Measurements from ENCODE around the gene TBC1D28.
A peak's percentile ranks its signal among the peaks of the same experiment; 100 is the strongest.
"Not testable (repeated sequence)": the region's sequence is repeated elsewhere in the genome, so short reads cannot be mapped to it uniquely, and the experiment has no call there.

Gene TBC1D28

DNA sequence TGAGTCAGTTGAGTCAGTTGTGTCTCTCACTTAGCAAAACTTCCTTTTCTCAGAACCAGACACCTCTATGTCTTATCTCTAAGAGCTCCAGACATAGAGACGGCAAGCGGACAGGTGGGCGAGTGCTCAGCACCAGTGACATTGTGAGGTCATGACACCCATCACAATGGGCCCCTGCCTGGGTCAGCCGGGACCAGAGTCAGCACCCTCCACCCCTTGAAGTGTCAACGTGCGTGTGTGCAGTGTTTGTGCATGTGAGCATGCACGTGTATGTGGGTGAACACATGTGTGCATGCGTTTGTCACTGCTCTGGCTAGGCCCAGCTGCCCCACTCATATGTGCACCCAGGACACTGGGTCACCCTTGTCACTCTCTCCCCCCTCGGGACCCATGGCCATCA is at the start of gene TBC1D28:
Gene TBC1D28 (minus strand): TSS at position 101 of the 400 bp plus-strand sequence. CDS start 3,039 bp downstream, outside the sequence.
- DNase-seq (ENCODE audit: low spot score), result not testable (repeated sequence)

DNA sequence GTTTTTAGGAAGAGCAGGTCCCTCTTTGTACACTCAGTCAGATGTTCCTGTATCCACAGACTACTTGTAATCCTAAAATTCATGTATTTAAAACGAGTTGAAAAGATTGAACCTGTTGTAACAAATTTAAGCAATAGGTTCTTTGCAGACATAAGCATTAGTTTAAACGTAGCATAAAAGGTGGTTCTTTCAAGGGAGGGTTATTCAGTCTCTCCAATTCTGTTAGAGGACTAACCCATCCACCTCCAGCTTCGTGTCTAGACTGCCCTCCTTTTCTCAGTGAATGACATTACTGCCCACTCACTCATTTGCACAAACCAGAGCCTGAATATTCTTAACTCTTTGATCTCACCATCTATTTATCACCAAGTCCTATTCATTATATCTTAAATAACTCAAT is 38.5 kb upstream of the TBC1D28 start:
- not testable (repeated sequence) for DNase-seq (ENCODE audit: low spot score)

DNA sequence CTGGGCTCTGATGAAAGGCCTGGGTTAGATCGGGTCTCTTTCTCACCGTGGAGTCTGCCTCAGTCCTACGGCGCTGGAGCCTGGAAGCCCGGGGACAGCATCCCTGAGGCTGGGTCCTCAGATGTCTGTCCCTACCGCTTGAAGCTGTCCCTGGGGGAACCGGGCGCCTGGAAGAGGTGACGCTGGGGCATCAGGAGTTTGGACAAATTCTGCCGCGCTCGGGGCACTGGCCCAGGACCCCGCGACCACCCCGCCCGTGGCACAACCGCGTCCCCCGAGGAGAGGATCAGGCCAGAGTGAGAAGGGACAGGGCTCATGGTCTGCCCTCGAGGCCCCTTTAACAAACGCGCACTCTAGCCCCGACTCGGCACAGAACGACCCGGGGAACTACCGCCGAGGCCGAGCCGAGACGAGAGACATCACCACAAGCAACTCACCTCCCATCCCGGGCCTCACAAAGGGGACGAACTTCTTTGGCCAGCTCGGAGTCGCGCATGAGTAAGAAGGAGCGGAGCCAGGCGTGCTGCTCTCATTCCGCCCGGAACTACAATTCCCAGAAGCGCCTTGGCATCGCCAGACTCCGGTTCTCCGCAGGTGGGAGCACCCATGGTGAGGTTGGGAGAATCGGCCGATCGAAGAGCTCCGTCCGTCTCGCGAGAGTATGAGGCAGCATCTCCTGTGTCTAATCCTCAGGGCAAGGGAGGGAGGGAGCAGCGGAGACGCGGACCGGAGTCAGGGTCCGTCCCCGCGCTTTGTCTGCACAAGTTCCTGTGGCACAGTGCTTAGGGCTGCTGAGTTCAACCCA is 37.8 kb upstream of the TBC1D28 start, which contains the start of gene FOXO3B:
Gene FOXO3B (minus strand): TSS at position 548 of the 805 bp plus-strand sequence. CDS start 663 bp downstream, outside the sequence.
- peak; percentile 46 for DNase-seq (ENCODE audit: low spot score)

DNA sequence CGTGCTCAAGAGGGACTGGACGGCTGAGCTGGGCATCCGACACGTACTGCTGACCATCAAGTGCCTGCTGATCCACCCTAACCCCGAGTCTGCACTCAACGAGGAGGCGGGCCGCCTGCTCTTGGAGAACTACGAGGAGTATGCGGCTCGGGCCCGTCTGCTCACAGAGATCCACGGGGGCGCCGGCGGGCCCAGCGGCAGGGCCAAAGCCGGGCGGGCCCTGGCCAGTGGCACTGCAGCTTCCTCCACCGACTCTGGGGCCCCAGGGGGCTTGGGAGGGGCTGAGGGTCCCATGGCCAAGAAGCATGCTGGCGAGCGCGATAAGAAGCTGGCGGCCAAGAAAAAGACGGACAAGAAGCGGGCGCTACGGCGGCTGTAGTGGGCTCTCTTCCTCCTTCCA is 33.2 kb upstream of the TBC1D28 start:
- not testable (repeated sequence) for DNase-seq (ENCODE audit: low spot score)

DNA sequence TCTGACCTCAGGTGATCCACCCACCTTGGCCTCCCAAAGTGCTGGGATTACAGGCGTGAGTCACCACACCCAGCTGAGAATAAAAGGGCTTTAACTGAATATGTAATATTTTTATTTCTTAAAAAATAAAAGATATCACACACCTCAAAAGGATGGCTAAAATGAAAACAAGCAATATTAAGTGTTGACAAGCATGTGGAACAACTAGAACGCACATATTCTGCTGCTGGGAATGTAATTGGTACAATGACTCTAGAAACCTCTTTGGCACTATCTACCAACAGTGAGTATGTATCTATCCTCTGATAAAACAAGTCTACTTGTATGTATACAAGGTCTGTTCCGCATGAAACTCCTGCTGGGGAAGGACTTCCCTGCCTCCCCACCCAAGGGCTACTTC is 32.7 kb upstream of the TBC1D28 start:
- not testable (repeated sequence) for DNase-seq (ENCODE audit: low spot score)

DNA sequence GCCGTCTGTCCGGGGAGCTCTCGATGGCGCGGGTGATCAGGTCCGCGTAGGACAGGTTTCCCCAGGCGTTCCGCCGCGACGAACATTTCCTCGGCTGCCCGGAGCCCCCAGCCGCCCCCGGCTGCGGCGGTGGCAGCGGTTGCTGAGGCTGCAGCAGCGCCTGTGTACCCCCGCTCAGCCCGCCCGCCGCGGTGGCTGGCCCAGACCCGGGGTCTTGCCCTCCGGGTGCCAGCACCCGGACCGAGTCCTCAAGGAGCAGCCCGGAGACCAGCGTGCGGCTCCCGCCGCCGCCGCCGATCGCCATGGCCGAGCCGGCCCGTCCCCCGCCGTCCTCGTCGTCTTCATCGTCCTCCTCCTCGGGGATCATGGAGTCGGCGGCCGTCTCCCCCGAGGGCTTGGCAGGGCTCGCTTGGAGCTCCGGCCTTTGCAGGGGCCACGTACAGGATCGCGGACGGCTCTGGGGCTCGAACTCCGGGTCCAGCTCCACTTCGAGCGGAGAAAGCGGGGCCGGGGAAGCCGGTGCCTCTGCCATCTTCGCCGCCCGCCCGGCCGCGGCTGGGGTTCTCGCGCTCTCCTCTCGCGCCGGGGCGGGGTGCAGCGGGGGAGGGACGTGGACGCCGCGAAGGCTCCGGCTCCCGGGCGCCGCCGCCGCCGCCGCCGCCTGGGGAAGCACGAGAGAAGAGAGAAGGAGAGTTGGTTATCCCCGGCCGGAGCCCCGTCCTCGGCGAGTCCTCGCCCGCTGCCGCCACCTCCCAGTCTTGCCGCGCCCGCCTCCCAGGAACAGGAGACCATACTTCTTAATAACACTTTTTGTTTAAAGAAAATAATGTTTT is 28.4 kb upstream of the TBC1D28 start:
- not testable (repeated sequence) for DNase-seq (ENCODE audit: low spot score)

DNA sequence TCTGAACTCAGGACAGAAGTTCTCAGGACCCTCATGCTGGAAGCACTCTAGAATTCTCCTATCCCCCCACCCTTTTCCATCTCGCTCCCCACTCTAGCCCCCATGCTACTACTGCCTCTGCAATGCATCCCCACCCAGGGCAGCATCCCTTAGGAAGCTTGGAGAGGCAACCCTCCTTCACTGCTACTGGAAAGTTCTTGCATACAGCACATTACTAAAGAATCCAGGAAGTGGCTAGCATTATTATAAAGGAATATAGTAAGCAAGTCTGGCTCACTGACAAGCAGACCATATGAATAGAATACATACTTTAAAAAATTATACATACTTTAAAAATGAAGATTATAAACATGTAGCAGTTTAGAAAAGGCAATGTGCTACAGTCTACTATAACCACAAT is 24.4 kb upstream of the TBC1D28 start:
- not testable (repeated sequence) for DNase-seq (ENCODE audit: low spot score)

DNA sequence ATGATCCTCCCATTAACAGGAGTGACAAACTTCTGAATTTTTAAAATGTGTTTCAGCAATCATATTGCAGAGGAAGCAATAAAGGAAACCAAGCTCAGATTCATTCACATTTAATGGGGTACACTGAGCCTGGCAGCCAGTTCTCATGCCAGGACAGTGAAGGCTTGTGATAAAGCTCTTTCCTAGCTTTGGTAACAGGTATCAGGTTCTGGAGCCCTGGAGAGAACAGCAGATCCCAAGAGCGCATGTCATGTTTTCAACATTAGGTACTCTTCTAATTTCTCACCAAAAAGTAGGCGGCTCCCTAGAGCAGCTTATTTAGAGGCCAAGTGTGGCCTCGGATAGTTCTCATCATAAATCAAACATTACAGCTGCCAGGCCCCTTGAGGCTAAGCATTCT is 23.3 kb upstream of the TBC1D28 start:
- not testable (repeated sequence) for DNase-seq (ENCODE audit: low spot score)

DNA sequence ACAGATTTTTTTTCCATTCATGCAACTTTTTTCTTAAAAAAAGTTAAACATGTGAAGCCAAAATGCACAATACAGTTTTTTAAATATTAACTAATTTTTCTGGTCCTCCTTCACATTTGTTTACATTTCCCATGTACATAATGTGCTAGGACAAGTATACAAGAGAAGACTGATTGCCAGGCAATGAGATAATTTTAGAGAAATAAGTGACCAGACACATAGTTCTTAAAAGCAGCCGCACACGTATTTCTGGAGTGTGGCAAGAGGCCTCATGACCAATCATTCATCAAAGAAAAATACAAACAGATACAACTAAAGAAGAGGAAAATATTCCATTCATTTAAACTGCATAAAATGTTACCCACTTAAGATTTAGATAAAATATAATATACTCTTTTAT is 22.1 kb upstream of the TBC1D28 start:
- not testable (repeated sequence) for DNase-seq (ENCODE audit: low spot score)

DNA sequence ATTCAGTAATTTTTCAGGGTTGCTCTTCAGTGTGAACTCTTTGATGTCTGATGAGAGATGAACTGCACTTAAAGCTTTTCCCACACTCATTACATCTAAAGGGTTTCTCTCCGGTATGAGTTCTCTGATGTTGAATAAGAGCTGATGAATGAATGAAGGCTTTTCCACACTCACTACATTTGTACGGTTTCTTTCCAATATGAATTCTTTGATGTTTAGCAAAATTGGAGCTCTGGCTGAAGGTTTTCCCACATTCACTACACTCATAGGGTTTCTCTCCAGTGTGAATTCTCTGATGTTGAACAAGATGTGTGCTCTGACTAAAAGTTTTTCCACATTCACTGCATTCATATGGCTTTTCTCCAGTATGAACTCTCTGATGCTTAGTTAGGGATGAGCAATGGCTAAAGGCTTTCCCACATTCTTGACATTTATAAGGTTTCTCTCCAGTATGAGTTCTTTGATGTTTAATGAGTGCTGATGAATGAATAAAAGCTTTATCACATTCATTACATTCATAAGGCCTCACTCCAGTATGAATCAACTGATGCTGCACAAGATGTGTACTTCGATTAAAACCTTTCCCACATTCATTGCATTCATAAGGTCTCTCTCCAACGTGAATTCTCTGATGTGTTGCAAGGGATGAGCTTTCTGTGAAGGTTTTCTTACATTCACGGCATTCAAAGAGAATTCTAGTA is 17.9 kb upstream of the TBC1D28 start:
- not testable (repeated sequence) for DNase-seq (ENCODE audit: low spot score)

DNA sequence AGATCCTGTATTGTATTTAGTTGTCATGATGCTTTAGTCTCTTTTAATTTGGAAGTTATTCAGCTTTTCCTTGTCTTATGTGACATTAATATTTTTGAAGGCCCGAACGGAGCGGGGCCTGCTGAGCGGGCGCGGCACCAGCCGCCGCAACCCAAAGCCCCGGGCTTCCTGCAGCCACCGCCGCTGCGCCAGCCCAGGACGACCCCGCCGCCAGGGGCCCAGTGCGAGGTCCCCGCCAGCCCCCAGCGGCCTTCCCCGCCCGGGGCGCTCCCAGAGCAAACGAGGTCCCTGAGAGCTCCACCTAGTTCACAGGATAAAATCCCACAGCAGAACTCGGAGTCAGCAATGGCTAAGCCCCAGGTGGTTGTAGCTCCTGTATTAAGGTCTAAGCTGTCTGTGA is 5.9 kb upstream of the TBC1D28 start:
- DNase-seq (ENCODE audit: low spot score), result not testable (repeated sequence)

DNA sequence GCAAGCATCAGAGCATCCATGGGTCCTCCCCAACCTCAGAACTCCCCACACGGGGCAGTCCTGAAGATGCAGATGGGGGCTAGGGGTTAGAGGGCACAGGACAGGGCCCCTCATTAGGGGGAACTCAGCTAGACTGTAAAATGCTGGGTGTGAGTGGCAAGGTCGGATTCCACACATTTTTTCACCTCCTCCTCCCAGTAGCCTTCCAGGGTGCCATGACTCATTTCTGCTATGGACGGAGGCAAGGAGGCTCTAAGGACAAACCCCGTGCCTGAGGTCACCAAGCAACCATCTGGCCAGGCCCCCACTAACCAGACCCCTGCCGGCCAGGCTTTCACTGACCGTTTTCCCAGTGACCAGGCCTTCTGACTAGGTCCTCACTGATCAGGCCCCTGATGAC is 1.1 kb downstream of the TBC1D28 start:
- not testable (repeated sequence) for DNase-seq (ENCODE audit: low spot score)

DNA sequence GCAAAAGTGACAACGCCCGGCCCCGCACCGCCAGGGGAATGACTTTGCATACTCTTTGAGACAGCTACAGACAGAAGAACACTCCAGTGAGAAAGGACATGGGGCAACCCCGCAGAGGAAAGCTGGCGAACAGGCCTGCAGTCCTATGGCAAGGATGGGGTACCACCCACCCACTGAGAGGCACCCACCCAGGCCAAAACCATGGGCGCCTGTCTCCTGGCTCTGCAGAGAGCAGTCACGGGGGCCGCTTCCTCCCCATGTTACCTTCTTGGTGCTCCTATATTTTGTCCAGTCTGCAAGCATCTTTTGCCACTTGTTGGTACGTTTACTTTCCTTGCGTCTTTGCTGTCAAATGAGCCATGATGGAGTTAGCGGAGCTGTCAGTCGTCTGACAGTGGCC is 5.8 kb downstream of the TBC1D28 start:
- peak; percentile 38 for DNase-seq (ENCODE audit: low spot score)

DNA sequence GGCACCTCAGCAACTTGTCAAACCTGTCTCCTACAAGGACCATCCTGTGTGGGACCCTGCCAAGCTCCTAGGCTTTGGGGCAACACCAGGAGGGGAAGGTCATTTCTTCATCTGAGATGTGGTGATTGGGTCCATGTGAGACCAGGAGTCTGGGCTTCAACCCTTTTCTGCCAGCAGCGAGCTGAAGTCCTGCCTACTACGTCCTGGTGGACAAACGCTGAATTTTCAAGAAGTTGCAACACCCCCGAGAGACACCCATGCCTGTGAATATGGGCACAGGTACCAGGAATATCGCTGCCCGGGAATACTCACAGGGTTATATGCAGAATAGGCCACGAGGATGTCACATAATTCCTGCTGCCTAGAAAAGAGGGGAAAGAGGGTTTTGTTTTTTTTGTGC is 8.0 kb downstream of the TBC1D28 start:
- DNase-seq (ENCODE audit: low spot score), result not testable (repeated sequence)

DNA sequence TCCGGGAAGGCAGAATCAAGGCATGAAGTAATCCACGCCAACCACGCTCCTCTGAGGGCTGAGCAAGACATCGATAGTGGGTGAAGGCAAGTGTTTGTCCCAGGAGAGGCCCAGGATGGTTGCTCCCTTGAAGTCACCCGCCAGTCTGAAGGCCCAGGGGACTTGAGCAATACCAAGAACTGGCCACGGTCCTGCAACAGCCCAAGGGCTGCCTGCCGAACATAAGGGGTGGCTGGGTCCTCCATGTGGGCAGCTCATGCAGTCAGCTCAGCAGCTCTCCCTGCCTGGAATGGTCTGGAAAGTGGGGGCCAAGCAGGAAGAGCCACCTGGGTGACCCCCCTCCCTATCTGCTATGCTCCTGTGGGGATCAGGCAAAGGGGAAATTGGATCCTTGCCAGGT is 8.4 kb downstream of the TBC1D28 start:
- not testable (repeated sequence) for DNase-seq (ENCODE audit: low spot score)

DNA sequence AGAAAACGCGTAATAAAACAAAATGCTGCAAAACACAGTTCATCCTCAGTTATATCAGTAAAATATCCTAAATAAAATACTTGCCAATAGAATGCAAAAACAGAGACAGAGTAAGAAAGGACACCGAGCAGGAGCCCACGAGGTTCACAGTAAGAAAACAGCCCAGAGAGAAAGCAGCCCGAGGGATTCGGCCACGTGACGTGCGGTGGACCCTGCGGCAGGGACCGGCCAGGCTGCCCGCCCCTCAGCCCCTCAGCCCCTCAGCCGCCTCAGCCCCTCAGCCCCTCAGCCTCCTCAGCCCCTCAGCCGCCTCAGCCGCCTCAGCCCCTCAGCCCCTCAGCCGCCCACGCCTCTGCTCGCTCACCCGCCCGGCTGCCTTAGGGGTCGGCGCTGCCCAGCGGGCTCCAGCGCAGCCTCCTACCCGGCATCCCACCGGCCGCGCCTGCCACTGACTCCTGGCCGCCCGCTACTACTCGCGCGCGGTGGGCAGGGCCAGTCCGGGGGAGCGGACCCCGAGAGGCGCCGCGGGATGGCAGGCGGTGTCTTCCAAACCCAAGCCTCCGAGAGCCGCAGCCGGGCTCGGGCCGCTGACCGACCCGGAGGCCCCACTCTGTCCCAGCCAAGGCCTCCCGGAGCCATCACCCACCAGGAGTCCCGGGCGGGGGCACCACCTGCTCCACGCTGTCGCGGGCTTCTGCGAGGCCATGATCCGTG is 9.5 kb downstream of the TBC1D28 start:
- DNase-seq (ENCODE audit: low spot score), result not testable (repeated sequence)

DNA sequence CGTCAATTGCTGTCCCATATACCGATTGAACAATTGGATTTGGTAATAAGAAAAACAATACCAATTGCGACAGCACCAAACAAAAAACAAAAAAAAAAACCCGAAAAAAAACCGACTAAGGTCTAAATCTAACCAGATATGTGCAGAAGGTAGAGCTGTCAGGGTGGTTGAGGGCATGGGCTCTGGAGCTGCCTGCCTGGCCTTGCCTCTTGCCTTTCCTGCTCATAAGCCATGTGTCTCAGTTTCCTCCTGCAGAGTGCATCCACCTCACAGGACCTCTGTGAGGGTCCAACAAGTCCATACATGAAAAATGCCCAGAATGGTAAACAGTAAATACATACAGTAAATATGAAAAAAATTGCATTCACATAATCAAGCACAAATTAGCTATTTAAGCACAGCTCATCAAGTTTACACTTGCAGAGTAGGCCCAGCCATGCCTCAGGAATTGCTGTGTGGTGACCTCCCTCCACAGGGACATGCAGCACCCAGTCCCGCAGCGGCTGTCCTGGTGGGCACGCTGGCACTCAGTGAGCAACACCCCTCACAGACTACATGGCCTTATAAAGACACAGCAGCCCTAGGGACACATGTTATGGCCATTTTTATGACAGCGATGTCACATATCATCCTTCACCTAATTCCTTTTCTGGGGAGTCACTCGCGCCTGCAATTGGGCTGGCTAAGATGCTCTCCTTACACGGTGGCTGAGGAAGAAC is 17.9 kb downstream of the TBC1D28 start:
- no peak for DNase-seq (ENCODE audit: low spot score)

DNA sequence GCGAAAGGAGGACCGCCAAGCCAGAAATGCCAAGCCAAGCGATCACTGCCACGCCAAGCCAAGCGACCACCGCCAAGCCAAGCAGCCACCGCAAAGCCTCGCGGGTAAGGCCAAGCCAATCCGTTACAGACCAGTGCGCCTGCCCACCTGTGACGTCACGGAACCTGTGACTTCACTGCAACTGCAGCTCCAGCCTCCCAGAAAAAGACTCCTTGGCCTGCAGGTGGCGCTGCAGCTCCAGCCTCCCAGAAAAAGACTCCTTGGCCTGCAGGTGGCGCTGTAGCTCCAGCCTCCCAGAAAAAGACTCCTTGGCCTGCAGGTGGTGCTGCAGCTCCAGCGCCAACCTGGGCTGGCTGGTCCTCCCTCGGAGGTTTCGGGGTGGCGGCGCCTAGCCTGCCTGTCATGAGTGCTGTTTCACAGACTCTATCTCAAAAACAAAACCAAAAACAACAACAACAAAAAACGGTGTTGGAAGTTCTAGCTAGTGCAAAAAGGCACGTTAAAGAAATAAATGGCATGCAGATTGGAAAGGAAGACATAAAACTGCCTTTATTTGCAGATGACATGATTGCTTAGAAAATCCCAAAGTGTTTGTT is 18.6 kb downstream of the TBC1D28 start:
- DNase-seq (ENCODE audit: low spot score), result peak; percentile 95

DNA sequence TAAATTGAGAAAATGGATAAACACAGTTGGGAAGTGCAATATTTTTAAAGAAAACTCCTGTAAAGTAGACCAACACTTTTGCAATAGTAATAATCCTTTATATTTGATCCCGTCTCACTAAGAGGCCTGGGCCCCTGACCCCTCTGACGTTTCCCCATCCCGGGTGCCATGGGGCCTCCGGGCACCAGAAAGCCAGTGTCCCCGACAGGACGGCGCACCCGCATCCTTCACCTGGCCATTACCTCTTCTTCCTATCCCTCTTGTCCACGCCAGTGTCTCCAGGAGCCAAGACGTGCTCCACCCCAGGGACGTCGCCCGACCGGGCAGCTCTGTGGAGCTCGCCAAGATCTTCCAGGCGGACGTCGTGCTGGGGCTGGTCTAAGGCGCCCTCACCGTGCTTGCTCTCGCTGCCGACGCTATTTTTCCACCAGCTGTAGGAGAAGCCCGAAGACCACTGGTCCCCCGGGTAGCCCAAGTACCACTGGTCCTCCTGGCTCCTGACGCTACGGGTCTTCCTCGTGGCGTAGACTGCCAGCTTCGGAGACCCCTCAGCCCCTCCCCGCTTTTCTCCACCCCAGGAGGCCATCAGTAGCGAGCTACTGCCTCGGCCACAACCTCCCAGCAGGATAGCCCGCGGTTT is 19.2 kb downstream of the TBC1D28 start:
- peak; percentile 58 for DNase-seq (ENCODE audit: low spot score)

DNA sequence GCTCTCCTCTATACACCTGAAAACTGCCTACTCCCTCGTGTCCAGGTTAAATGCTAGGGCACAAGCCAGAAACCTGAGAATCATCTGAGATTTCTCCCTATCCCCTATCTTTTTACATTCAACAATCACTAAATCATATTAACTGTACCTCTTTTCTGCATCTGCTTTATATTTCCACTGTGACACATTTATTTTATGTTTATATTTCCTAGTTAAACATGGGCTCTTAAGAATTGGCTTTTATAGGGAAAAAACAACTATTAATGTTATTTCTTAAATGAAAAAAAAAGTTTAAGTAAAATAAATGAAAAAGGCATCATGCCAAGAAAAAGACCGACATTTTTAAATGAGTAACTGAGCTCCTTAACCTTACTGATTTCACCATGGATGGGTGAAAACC is 26.6 kb downstream of the TBC1D28 start:
- DNase-seq (ENCODE audit: low spot score), result not testable (repeated sequence)
